Progenitor cell of endocrine pancreas (in vitro differentiated cells): ENCODE data around the gene INSL3. TPM values are rescaled to one million over a fixed set of nuclear protein-coding genes. Genes with fewer than 3 reads are reported as not detected.
"Not testable (repeated sequence)": the region's sequence is repeated elsewhere in the genome, so short reads cannot be mapped to it uniquely, and the experiment has no call there.

Source experiments
- DNase-seq: peaks from one replicate; pipeline ENCODE4 v3.0.0; 2021; ENCODE audit warnings: low spot score; ENCODE audit not compliant: unreplicated experiment
- H3K27ac Mint-ChIP-seq: 2 replicates; pipeline ENCODE4 v1.8.0; 2021; ENCODE audit warnings: mild to moderate bottlenecking, moderate library complexity, mixed read lengths
- H3K27me3 Mint-ChIP-seq: 2 replicates; pipeline ENCODE4 v1.8.0; 2021; ENCODE audit warnings: mixed read lengths
- H3K36me3 Mint-ChIP-seq: 2 replicates; pipeline ENCODE4 v1.8.0; 2022; ENCODE audit warnings: mixed read lengths; ENCODE audit not compliant: insufficient read depth
- H3K4me1 Mint-ChIP-seq: 2 replicates; pipeline ENCODE4 v1.8.0; 2021; ENCODE audit warnings: low read depth, mixed read lengths
- H3K4me3 Mint-ChIP-seq: 2 replicates; pipeline ENCODE4 v1.8.0; 2021; ENCODE audit warnings: low read depth, mild to moderate bottlenecking, moderate library complexity, mixed read lengths
- H3K9me3 Mint-ChIP-seq: 2 replicates; pipeline ENCODE4 v1.8.0; 2021; ENCODE audit warnings: low read depth, mixed read lengths
- total RNA-seq: library from RNA; stranded (reverse); gene quantifications from 2 replicates; pipeline ENCODE4 v1.2.1, GENCODE V29; 2021
- TF ChIP-seq, protein P1 (sequence below): fragments of 200-600 bp; sonication (generic); IDR thresholded peaks from one replicate; pipeline ENCODE4 v1.5.0; 2021; ENCODE audit warnings: antibody characterized with exemption, mild to moderate bottlenecking; ENCODE audit not compliant: unreplicated experiment

Gene INSL3
- total RNA-seq, 1 donor from 2014 or later, result not detected

DNA sequence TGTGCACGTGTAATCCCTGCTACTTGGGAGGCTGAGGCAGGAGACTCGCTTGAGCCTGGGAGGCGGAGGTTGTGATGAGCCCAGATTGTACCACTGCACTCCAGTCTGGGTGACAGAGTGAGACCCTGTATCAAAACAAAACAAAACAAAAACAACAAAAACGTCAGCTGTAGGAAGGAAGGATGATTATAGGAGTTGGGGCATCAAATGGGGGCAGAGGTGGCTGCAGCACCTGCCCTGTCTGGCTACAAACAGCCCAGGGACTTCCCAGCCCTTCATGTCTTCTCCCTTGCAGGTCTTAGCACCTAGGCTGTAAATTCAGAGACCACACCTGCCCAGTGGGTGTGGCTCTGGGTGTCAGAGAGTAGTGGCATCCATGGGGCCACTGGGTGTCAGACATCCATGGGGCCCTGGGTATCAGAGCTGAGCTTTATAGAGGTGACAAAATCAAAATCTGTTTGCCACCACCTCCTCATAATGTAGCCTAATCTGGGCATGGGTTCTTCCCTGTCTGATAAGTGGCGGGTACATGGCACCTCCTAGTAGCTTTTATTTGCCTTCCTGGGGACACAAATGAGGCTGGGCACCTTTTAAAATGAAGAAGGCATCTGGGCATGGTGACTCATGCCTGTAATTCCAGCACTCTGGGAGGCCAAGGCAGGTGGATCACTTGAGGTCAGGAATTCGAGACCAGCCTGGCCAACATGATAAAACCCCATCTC, 31.1 kb downstream of the INSL3 start:
- Mint-ChIP-seq H3K27me3 (peaks cover 31% of the 10 kb centered on the region), H3K4me3 (no peak overlapping the region), H3K9me3 (no peaks in the 10 kb centered on the region), H3K36me3 (no peaks in the 10 kb centered on the region), H3K27ac (no peak overlapping the region), H3K4me1 (no peaks in the 10 kb centered on the region)
- no peak for DNase-seq
- TF ChIP-seq, protein P1, sequence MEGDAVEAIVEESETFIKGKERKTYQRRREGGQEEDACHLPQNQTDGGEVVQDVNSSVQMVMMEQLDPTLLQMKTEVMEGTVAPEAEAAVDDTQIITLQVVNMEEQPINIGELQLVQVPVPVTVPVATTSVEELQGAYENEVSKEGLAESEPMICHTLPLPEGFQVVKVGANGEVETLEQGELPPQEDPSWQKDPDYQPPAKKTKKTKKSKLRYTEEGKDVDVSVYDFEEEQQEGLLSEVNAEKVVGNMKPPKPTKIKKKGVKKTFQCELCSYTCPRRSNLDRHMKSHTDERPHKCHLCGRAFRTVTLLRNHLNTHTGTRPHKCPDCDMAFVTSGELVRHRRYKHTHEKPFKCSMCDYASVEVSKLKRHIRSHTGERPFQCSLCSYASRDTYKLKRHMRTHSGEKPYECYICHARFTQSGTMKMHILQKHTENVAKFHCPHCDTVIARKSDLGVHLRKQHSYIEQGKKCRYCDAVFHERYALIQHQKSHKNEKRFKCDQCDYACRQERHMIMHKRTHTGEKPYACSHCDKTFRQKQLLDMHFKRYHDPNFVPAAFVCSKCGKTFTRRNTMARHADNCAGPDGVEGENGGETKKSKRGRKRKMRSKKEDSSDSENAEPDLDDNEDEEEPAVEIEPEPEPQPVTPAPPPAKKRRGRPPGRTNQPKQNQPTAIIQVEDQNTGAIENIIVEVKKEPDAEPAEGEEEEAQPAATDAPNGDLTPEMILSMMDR, result no peak

DNA sequence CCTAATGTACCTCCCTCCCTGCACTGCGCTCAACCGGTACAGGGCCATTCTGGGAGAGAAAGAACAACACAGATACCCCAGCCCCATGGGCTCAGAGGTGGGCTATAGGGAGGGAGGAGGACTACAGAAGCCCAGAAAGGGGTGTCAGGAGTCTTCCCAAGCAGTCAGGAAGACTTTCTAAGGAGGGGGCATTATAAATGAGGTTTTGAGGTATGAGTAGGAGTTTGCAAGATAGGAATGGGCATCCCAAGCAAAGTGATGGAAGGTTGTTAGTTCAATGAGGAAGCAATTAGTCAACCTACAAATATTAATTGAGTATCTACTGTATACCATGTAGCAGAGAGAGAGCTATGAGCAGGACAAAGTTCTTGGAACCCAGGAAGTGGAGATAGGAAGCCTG, 32.7 kb downstream of the INSL3 start:
- H3K27me3 Mint-ChIP-seq, result peaks cover 16% of the 10 kb centered on the region
- no peaks in the 10 kb centered on the region for H3K36me3 Mint-ChIP-seq
- H3K4me1 Mint-ChIP-seq, result no peaks in the 10 kb centered on the region
- no peak for DNase-seq
- H3K9me3 Mint-ChIP-seq, result no peaks in the 10 kb centered on the region
- TF ChIP-seq, protein P1, result no peak
- H3K4me3 Mint-ChIP-seq, result no peak overlapping the region
- H3K27ac Mint-ChIP-seq, result no peak overlapping the region

DNA sequence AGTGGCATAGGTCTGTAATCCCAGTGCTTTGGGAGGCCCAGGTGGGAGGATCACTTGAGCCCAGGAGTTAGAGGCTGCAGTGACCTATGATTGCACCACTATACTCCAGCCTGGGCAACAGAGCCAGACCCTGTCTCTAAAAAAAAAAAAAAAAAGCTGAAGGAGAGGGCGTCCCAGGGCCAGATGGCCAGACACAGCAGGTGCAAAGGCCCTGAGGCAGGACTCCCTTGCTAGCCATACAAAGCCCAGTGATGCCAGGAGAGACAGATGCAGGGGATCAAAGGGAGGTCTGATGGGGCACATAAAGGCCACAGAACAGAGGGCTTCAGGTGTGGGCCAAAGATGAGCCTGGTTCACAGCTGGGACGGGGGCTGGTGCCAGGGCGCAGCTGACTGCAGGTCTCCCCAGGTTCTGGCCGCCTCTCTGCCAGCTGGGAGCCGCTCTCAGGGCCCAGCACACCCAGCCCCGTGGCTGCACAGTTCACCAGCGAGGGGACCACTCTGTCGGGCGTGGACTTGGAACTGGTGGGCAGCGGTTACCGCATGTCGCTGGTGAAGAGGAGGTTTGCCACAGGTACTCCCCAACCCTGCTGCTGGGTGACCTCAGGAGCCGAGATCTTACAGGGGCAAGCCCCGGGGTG, 33.9 kb downstream of the INSL3 start:
- H3K9me3 Mint-ChIP-seq, result no peaks in the 10 kb centered on the region
- TF ChIP-seq, protein P1, result no peak
- no peaks in the 10 kb centered on the region for H3K36me3 Mint-ChIP-seq
- H3K4me3 Mint-ChIP-seq, result no peak overlapping the region
- H3K4me1 Mint-ChIP-seq, result no peaks in the 10 kb centered on the region
- H3K27me3 Mint-ChIP-seq, result peaks cover 12% of the 10 kb centered on the region
- DNase-seq, result no peak
- no peak overlapping the region for H3K27ac Mint-ChIP-seq

DNA sequence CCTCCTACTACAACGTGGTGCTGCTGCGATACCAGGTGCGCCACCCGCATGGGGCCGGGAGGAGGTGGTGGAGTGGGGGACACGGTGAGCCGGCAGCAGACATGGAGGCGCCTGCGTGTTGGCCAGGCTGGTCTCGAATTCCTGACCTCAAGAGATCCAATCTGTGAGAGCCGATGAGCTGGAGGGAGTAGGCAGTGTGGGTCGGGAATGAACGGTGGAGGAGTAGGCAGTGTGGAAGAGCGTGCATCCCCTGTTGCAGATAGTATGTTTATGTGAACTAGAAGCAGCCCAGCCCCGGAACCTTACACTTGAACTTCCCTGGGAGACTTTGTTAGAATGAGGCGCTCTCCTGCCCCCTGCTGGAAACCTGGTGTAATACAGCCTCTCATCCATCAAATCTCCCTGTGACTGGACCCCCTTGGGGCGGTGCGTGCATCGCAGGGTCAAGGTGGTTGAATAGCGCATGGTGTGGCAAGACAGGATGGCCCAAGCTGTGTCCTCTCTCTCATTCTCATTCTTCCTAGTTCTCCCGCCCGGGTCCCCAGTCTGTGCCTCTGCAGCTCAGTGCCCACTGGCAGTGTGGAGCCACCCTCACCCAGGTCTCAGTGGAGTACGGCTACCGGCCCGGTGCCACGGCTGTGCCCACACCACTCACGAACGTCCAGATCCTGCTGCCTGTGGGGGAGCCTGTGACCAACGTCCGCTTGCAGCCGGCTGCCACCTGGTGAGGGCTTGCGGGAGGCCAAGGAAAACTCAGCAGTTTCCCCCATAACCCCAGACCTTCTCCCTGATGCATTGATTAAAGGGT, 36.9 kb downstream of the INSL3 start:
- Mint-ChIP-seq H3K4me3 (no peak overlapping the region), H3K4me1 (no peaks in the 10 kb centered on the region), H3K27ac (no peak overlapping the region), H3K36me3 (no peaks in the 10 kb centered on the region), H3K9me3 (no peaks in the 10 kb centered on the region), H3K27me3 (peaks cover 12% of the 10 kb centered on the region)
- TF ChIP-seq, protein P1, result peak; percentile 73
- peak; percentile 61 for DNase-seq

DNA sequence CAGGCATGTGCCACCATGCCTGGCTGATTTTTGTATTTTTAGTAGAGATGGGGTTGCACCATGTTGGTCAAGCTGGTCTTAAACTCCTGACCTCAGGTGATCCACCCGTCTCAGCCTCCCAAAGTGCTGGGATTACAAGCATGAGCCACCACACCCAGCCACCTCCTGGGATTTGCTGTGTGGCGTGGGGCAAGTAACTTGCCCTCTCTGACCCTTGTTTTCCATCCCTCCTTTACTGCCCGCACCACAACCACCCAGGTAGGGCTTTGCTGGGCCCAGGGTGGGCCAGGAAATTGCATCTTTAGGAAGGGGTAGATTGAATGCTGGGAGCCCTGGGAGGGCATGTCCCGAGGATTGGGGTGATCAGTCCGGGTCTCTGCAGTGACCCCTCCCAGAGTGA, 37.6 kb downstream of the INSL3 start:
- not testable (repeated sequence) for H3K27ac Mint-ChIP-seq, DNase-seq, H3K4me3 Mint-ChIP-seq, H3K4me1 Mint-ChIP-seq, H3K9me3 Mint-ChIP-seq, H3K36me3 Mint-ChIP-seq
- peaks cover 14% of the 10 kb centered on the region for H3K27me3 Mint-ChIP-seq
